Measurements from ENCODE around the gene TMEM200B.
A peak's percentile ranks its signal among the peaks of the same experiment; 100 is the strongest.
"Not testable (repeated sequence)": the region's sequence is repeated elsewhere in the genome, so short reads cannot be mapped to it uniquely, and the experiment has no call there.

The TMEM200B gene

DNA sequence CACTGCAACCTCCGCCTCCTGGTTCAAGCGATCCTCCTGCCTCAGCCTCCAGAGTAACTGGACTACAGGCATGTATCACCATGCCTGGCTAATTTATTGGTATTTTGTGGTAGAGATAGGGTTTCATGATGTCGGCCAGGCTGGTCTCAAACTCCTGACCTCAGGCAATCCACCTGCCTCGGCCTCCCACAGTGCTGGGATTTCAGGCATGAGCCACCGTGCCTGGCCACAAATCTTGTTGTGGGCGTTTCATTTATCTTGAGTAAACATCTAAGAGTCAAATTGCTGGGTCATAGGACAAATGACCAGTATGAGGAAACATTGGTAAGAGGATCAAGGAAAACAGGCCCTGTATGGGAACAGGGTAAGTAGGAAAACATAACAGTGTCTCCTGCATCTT is 17.9 kb downstream of the TMEM200B start:
- no peak for DNase-seq

GRCh38 chr1:29100487-29100886 is 23.2 kb downstream of the TMEM200B start:
- no peak for DNase-seq

- no peak for DNase-seq
Measured at GRCh38 chr1:29099286-29099685, 24.4 kb downstream of the TMEM200B start.

DNA sequence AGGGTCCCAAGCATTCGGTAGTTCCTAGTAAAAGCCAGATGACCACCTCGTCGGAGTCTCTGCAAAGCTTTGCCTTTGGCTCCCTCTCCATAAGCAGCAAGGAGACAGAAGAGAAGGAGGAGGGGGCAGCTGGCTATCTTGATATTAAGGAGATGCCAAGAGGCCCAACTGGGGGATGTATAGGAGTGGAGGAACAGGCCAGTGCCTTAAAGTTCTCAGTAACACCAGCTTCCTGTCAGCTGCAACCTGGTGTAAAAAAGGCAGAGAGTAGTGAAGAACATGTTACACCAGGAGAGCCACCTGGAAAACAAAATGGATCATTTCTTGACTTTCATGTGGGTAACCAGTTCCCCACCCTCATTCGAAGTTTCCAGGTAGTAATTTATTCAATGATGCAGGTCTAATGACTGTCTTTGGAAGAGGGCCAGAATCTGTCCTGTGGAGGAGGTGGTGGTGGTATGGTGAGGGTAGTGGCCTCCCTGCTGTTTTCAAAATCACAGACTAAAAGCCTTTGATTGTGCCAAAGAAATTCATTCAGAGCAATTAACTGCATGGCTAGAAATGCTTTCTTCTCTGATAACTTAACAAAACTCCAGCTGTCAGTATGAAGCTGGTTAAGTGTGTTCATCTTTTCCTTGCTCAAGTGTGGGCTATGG is 27.3 kb downstream of the TMEM200B start:
- DNase-seq = peak; percentile 87 to 98 (median 94)

DNA sequence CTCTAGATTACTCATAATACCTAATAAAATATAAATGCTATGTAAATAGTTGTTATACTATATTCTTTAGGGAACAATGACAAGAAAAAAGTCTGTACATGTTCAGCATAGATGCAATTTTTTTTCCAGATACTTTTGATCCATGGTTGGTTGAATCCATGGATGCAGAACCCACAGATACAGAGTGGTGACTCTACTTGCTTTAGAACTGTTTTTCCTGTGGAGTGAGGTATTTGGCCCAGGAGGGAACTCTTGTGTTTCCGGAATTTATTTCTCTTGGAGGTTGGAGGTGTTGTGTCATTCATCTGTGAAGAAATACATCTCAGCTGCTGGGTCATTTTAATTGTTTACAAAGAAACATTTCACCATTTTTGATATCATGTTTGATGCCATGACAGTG is 28.7 kb downstream of the TMEM200B start:
- DNase-seq = no peak

- no peak for DNase-seq
Measured at GRCh38 chr1:29094433-29094832, 29.3 kb downstream of the TMEM200B start.

- DNase-seq = not testable (repeated sequence)
Measured at GRCh38 chr1:29092704-29093103, 31.0 kb downstream of the TMEM200B start.

- peak; percentile 27 to 91 (median 53) for DNase-seq
Measured at GRCh38 chr1:29090937-29091618, 32.6 kb downstream of the TMEM200B start.

- DNase-seq = no peak
Measured at GRCh38 chr1:29084196-29084521, 39.5 kb downstream of the TMEM200B start.

GRCh38 chr1:29083317-29084195 is 40.1 kb downstream of the TMEM200B start:
- peak in 1 of 3 experiments; percentile 36 for DNase-seq

GRCh38 chr1:29082519-29082918 is 41.2 kb downstream of the TMEM200B start:
- DNase-seq = no peak

DNA sequence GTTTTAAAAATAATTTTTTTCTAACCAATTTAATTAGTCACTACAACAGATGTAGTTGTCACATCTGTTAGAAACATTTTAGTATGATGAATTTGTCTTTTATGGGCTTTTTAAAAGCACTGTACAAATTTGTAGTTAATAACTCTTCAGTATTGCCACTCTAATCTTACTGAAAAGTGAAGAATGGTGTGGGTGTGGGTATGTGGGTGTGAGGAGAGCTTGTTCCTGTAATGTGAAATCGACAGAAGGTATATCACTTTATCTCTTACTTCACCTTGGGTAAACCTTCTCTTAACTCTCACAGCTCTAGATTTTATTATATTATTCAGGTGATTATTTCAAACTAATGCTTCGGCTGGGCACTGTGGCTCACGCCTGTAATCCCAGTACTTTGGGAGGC is 42.5 kb downstream of the TMEM200B start:
- DNase-seq = no peak

- not testable (repeated sequence) for DNase-seq
Measured at GRCh38 chr1:29079916-29080629, 43.6 kb downstream of the TMEM200B start.

DNA sequence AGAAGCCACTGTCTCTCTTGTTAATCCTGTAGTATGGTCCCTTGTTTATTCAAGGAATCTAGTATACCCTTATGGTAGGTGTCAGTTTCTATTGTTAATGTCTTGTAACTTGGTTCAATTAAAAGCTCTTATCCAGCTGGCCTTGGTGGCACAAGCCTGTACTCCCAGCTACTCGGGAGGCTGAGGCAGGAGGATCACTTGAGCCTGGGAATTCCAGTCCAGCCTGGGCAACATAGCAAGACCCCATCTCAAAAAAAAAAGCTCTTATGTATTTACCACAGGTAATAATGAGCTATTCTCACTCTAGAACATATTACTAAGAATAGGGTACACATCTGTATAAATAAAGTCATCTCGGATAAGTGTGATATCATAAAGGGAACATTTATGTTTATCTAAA is 46.5 kb downstream of the TMEM200B start:
- no peak for DNase-seq
